GM18526 (cell line): ENCODE measurements around the gene DIP2C.

Source experiments
- POLR2A ChIP-seq: IDR thresholded peaks from 3 replicates; pipeline ENCODE4 v1.6.1; 2011; ENCODE audit not compliant: insufficient read length; ENCODE audit errors: extremely low read depth

The DIP2C gene

GRCh38 chr10:271201-271600 lies 418.3 kb downstream of the DIP2C start:
- no peak for TF ChIP-seq POLR2A

- no peak for TF ChIP-seq POLR2A
Measured at GRCh38 chr10:269440-270074, 419.9 kb downstream of the DIP2C start.

GRCh38 chr10:267705-268104 lies 421.8 kb downstream of the DIP2C start:
- no peak for TF ChIP-seq POLR2A

GRCh38 chr10:266974-267425 lies 422.5 kb downstream of the DIP2C start:
- TF ChIP-seq POLR2A: no peak

- no peak for TF ChIP-seq POLR2A
Measured at GRCh38 chr10:260819-261429, 428.5 kb downstream of the DIP2C start.

GRCh38 chr10:251982-252582 lies 437.4 kb downstream of the DIP2C start:
- no peak for TF ChIP-seq POLR2A

- TF ChIP-seq POLR2A: no peak
Measured at GRCh38 chr10:248307-248706, 441.2 kb downstream of the DIP2C start.

- TF ChIP-seq POLR2A: no peak
Measured at GRCh38 chr10:247480-247879, 442.0 kb downstream of the DIP2C start.

- no peak for TF ChIP-seq POLR2A
Measured at GRCh38 chr10:246431-246830, 443.0 kb downstream of the DIP2C start.

GRCh38 chr10:244227-244626 lies 445.2 kb downstream of the DIP2C start:
- TF ChIP-seq POLR2A: no peak

GRCh38 chr10:241966-242643 lies 447.4 kb downstream of the DIP2C start:
- TF ChIP-seq POLR2A: no peak

GRCh38 chr10:241451-241850 lies 448.0 kb downstream of the DIP2C start:
- TF ChIP-seq POLR2A: no peak

GRCh38 chr10:239109-239508 lies 450.4 kb downstream of the DIP2C start:
- TF ChIP-seq POLR2A: no peak

GRCh38 chr10:235915-236314 lies 453.6 kb downstream of the DIP2C start:
- no peak for TF ChIP-seq POLR2A

- no peak for TF ChIP-seq POLR2A
Measured at GRCh38 chr10:234708-235406, 454.6 kb downstream of the DIP2C start.
